Large intestine (tissue), 3 donors: Measurements from ENCODE around the gene BABAM2. TPM values are rescaled to one million over a fixed set of nuclear protein-coding genes. Genes with fewer than 3 reads are reported as not detected.
"Not testable (repeated sequence)": the region's sequence is repeated elsewhere in the genome, so short reads cannot be mapped to it uniquely, and the experiment has no call there.

Source experiments
- DNase-seq, 2 donors: peaks; one replicate each; pipeline versions ENCODE4 v3.0.0 to v3.0.0-alpha.2; 2013
- H3K27ac ChIP-seq: one replicate; pipeline ENCODE4 v1.5.1; 2013; ENCODE audit warnings: low read length
- H3K27me3 ChIP-seq: 2 replicates; pipeline ENCODE4 v1.6.1; 2013; ENCODE audit warnings: low read length; ENCODE audit not compliant: control insufficient read depth, insufficient read depth
- H3K36me3 ChIP-seq: 2 replicates; pipeline ENCODE4 v1.6.1; 2013; ENCODE audit warnings: low read length; ENCODE audit not compliant: control insufficient read depth, insufficient read depth
- H3K4me1 ChIP-seq: one replicate; pipeline ENCODE4 v1.6.1; 2013; ENCODE audit warnings: low read length; ENCODE audit not compliant: control insufficient read depth, insufficient read depth
- H3K4me3 ChIP-seq: one replicate; pipeline ENCODE4 v1.5.1; 2013; ENCODE audit warnings: low read length
- H3K9me3 ChIP-seq: one replicate; pipeline ENCODE4 v1.6.1; 2013; ENCODE audit warnings: mild to moderate bottlenecking, low read depth, low read length, moderate library complexity; ENCODE audit not compliant: control insufficient read depth
- WGBS: methylation state at CpG from one replicate; pipeline ENCODE4 v1.1.5; 2013; ENCODE audit warnings: low lambda C conversion rate; ENCODE audit not compliant: insufficient coverage; 5-methylcytosine and 5-hydroxymethylcytosine counted together
- polyA plus RNA-seq: library from polyadenylated mRNA; unstranded; fragments of 120-200 nt; gene quantifications from one replicate; pipeline ENCODE4 v1.2.1, GENCODE V29; 2013

The BABAM2 gene
- polyA plus RNA-seq, 1 donor: 32.0 TPM

DNA sequence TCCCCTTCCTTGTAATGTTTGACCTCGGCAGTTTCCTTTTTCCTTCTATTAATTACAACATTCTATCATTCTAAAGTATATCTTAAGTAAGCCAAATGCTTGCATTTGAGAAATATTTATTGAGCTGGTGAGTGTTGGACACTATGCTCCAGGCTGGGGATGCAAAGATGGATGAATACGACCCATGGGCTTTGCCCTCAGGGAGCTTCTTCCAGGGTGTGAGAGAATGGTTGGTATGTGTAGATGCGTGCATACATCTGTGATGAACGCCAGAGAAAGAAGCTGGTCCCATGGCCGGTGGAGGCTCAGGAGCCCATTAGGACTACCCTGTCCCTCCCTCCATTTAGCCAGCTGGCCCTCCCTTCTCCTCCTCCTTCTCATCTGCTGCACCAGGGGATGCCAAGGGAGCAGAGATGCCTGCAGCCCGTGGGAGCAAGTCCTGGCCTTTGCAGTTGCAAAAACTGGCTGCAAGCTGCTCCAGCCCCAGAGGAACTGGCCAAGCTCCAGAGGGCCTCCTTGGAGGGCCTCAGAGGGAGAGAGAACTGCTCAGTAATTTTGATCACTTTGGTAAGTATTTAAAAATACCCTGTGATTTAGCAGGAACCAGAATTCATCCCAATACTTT is 436.5 kb downstream of the BABAM2 start:
- Histone ChIP-seq H3K27ac (no peak overlapping the region), H3K9me3 (no peaks in the 10 kb centered on the region), H3K36me3 (peaks cover 2% of the 10 kb centered on the region), H3K4me3 (no peak overlapping the region), H3K27me3 (no peaks in the 10 kb centered on the region), H3K4me1 (no peaks in the 10 kb centered on the region)
- WGBS: 100% methylated on average over 1 of the region's 6 CpGs
- DNase-seq: no peak

DNA sequence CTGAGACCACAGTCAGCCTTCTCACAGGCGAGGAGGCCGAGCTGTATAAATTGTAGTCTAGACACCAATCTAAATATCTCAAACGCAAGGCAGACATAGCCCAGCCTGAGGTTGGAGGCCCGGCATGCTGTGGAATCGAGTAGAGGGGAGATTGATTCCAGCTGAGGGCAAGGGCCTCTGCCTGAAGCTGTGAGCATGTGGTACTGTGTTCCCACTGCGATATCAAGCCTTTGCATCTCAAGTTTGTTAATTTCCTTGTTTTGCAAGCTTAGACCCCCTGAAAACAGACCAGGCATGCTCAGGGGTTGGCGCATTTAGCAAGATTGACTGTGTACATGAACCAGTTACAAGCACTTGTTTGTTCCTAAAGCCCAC is 437.0 kb downstream of the BABAM2 start:
- no CpG with 5 or more reads among the region's 7 CpGs for WGBS
- H3K27ac ChIP-seq: no peak overlapping the region
- no peak overlapping the region for H3K4me3 ChIP-seq
- H3K9me3 ChIP-seq: no peaks in the 10 kb centered on the region
- no peaks in the 10 kb centered on the region for H3K27me3 ChIP-seq
- H3K4me1 ChIP-seq: no peaks in the 10 kb centered on the region
- peaks cover 2% of the 10 kb centered on the region for H3K36me3 ChIP-seq
- DNase-seq: no peak

DNA sequence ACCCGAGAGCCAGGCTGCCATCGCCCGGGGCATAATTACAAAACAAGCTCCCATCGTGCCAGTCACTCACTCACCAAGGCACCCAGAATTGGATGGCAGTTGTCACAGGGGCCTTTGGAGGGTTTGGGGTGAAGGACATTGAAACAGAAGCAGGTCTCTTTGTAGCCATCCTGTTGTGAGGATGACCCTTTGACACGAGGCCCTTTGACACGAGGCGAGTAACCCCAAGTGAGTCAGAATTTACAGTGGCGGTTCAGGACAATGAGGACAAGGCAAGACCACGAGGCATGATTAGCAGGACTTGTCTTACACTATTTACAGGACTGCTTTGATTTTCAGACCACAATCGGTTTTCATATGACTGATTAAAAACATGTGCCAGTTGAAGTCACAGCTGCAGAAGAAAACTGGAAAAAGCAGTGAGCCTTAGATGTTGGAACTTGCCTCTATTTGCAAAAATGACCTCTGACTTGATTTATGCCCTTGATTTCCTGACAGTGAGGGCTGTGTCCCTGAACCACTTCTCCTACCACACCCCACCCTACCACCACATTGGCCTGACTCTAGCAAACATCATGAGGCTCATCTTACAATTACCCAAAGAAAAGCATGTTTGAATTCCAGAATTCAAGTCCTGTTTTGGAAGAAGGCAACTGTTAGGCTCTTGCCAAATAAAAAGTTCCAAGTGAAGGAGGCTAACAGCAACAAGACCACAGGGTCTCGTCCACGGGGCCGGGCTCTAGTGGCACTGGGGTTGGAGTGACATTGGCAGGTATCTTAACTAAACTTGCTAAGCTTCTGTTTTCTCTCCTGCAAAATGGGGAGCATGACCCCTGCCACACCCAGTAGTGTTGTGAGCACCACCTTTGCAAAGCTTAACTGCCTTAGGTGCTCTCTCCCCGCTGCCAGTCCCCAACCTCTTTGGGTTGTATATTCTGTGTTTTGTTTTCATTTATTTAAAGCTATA is 437.7 kb downstream of the BABAM2 start:
- no peak overlapping the region for H3K27ac ChIP-seq
- 80% methylated on average over 1 of the region's 14 CpGs for WGBS
- peaks cover 3% of the 10 kb centered on the region for H3K4me1 ChIP-seq
- peaks cover 2% of the 10 kb centered on the region for H3K36me3 ChIP-seq
- no peaks in the 10 kb centered on the region for H3K9me3 ChIP-seq
- no peak overlapping the region for H3K4me3 ChIP-seq
- DNase-seq: no peak
- no peaks in the 10 kb centered on the region for H3K27me3 ChIP-seq

DNA sequence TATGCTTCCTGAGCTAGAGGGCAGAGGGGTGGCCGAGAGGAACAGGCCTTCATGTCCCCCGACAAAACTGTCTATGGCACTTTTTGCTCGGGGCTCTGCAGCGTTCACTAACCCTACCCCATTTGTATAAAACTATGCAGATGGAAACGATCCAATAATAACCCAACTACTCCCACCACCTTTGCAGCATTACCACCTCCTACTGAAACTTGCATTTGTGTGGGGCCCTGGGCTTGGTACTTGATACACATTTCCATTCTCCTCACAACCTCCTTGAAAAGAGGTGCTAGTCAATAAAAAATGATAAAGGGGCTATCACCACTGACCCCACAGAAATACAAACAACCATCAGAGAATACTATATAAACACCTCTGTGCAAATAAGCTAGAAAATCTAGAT is 438.7 kb downstream of the BABAM2 start:
- 75% methylated on average over 4 of the region's 5 CpGs for WGBS
- H3K4me1 ChIP-seq: peaks cover 10% of the 10 kb centered on the region
- peaks cover 2% of the 10 kb centered on the region for H3K36me3 ChIP-seq
- no peak for DNase-seq
- no peak overlapping the region for H3K4me3 ChIP-seq
- no peak overlapping the region for H3K27ac ChIP-seq
- no peaks in the 10 kb centered on the region for H3K27me3 ChIP-seq
- H3K9me3 ChIP-seq: peaks cover 1% of the 10 kb centered on the region

DNA sequence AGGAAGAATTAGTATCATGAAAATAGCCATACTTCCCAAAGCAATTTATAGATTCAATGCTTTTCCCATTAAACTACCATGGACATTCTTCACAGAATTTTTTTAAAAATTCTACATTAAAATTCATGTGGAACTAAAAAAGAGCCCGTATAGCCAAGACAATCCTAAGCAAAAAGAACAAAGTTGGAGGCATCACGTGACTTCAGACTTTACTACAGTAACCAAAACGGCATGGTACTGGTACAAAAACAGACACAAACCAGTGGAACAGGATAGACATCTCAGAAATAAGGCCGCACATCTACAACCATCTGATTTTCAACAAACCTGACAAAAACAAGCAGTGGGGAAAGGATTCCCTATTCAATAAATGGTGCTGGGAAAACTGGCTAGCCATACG is 440.2 kb downstream of the BABAM2 start:
- H3K27me3 ChIP-seq, H3K36me3 ChIP-seq, H3K4me3 ChIP-seq, DNase-seq, H3K27ac ChIP-seq, H3K9me3 ChIP-seq: not testable (repeated sequence)
- H3K4me1 ChIP-seq: peaks cover 11% of the 10 kb centered on the region
- no CpG with 5 or more reads among the region's 5 CpGs for WGBS

DNA sequence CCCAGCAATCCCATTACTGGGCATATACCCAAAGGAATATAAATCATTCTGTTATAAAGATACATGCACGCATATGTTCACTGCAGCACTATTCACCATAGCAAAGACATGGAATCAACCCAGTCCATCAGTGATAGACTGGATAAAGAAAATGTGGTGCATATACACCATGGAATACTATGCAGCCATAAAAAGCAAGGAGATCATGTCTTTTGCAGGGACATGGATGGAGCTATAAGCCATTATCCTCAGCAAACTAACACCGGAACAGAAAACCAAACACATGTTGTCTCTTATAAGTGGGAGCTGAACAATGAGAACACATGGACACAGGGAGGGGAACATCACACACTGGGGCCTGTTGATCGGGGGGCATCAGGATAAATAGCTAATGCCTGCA is 441.3 kb downstream of the BABAM2 start:
- not testable (repeated sequence) for H3K9me3 ChIP-seq, H3K27me3 ChIP-seq, DNase-seq, H3K36me3 ChIP-seq, H3K27ac ChIP-seq, H3K4me3 ChIP-seq
- H3K4me1 ChIP-seq: peaks cover 11% of the 10 kb centered on the region
- WGBS: no CpG with 5 or more reads among the region's 3 CpGs

DNA sequence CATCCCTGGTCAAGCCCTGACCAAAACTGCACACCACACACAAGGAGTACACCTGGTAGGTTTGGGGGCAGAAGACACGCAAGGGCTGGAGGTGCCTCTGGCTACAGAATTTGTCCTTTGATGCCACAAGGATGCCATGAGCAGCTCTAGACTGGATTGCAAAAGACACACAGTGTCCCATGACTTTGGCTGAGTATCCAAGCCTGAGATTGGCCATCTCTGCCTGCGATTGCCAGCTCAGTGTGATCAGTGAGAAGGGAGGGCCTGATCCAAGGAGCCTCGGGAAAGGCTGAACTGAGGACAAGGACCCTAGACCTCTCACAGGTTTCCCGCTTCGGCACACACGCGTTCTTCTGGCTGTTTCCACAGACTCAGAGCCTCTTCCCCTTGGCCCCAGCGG is 442.2 kb downstream of the BABAM2 start:
- H3K9me3 ChIP-seq: peaks cover 2% of the 10 kb centered on the region
- no CpG with 5 or more reads among the region's 8 CpGs for WGBS
- no peak overlapping the region for H3K4me3 ChIP-seq
- peaks cover 18% of the 10 kb centered on the region for H3K4me1 ChIP-seq
- no peak overlapping the region for H3K27ac ChIP-seq
- DNase-seq: no peak
- H3K27me3 ChIP-seq: no peaks in the 10 kb centered on the region
- H3K36me3 ChIP-seq: no peaks in the 10 kb centered on the region

DNA sequence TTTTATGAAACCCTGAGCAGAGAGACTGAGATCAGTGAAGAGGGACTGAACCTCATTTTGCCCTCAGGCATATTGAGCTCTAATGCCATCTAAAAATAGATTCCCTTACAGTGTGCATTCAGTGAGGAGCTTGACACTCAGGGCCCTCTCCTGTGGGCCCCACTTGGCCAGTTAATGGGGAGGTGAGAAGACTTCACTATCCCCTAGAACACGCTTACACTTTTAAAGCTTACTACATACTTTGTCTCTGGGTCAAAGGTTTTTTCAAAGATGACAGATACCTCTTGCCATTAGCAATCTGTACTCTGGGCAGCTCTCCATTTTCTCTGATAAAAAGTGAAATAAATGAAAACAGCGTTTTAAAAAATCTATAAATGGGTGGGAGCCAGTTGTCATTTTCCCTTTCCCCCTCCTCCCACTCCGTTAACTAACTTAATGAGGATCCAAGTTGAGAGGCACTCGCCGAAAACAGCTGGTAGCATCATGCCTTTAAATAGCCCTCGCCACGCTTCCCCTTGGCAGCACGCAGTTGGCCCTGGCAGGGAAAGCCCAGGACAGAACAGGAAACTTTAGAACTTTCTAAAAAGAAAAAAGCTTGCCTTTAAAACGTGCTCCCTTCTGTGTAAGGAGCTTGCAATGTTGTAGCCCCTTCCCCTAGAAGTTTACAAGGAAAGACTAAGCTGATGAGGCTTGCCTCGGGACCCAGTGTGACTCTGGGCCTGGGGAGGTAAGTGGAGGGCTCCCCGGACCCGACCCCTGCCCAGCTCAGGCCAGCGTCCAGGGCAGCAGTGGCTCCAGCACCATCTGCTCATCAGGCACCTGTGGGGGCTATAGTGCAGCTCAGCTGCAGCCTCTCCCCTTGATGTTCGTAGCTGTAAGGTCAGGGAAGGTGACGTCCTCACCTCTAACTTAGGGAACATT is 443.3 kb downstream of the BABAM2 start:
- Histone ChIP-seq H3K4me1 (peaks cover 30% of the 10 kb centered on the region), H3K4me3 (no peak overlapping the region), H3K36me3 (no peaks in the 10 kb centered on the region), H3K9me3 (peaks cover 2% of the 10 kb centered on the region), H3K27ac (peak overlapping the region; percentile 42), H3K27me3 (no peaks in the 10 kb centered on the region)
- WGBS: no CpG with 5 or more reads among the region's 15 CpGs
- DNase-seq: peak in 1 of 2 donors; percentile 55

DNA sequence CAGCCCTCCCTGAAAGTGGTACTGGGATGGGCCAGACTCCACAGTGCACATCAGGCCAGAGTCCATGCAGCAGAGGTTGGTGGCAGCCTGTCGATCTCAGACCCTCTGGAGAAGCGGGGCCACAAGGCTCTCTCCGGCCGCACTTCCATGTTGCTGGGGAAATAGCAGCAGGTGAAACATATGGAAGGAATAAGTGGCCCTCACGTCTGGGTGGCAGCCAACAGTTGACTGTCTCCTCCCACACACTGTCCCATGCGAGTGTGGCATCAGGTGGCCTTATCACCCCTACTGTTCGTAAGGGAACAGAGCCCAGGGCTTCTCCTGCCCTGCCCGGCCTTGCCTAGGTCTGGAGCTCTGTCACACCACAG is 444.0 kb downstream of the BABAM2 start:
- peaks cover 2% of the 10 kb centered on the region for H3K9me3 ChIP-seq
- no peaks in the 10 kb centered on the region for H3K27me3 ChIP-seq
- no peak for DNase-seq
- peaks cover 36% of the 10 kb centered on the region for H3K4me1 ChIP-seq
- peaks cover 2% of the 10 kb centered on the region for H3K36me3 ChIP-seq
- no peak overlapping the region for H3K4me3 ChIP-seq
- H3K27ac ChIP-seq: no peak overlapping the region
- no CpG with 5 or more reads among the region's 8 CpGs for WGBS

DNA sequence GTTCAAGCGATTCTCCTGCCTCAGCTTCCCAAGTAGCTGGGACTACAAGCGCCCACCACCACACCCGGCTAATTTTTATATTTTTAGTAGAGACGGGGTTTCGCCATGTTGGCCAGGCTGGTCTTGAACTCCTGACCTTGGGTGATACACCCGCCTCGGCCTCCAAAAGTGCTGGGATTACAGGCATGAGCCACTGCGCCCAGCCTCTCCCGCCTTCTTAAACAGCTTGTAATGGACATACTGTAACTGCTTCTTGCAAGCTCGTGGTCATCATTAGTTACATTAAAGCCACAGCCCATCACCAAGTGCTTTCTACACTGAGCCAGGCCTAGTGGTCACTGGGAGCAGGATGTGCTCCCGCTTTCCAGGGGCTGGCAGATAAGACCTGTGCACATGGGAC is 444.7 kb downstream of the BABAM2 start:
- not testable (repeated sequence) for DNase-seq
- WGBS: no CpG with 5 or more reads among the region's 11 CpGs

More for the DNA sequence above, 444.7 kb downstream of the BABAM2 start:
- not testable (repeated sequence) for H3K9me3 ChIP-seq, H3K27ac ChIP-seq, H3K4me3 ChIP-seq, H3K36me3 ChIP-seq, H3K27me3 ChIP-seq
- H3K4me1 ChIP-seq: peaks cover 37% of the 10 kb centered on the region
